ENCODE measurements around the gene YDJC. TPM values are rescaled to one million over a fixed set of nuclear protein-coding genes. Genes with fewer than 3 reads are reported as not detected.

YDJC gene
- total and polyA plus RNA-seq, 2 of the 13 experiments (the other 11 are each of a cell fraction or from before 2014, with no cell fraction given): 15.3 to 32.0 TPM

DNA sequence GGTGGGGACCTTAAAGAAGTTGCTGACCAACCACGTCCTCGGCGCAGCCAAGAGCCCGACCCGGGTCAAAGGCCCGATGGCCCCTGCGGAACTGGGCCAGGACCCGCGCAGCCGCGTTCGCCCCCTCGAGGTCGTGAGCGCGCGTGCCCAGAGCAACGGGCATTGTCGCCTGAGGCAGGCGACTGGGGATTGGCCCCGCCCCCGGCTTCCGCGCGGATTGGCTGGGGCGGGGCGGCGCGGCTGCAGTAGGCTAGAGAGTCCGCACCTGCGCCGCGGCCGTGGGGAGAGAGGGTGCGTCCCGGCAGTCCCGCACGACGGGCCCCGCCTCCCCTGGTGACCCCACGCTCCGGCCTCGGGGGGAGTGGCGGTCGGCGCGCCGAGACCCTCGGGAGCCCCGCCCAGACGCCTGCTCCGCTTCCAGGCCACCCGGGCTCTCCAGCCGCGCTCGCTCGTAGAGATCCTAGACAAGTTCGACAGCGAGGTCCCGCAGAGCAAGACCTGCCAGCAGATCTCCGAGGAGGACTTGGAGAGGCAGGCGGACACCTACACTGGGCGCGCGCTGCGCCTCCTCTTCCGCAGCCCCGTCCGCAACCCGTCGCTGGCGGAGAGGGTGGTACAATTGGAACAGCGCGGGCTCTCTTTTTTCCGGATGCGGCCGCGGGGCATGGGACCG is 27.7 kb upstream of the YDJC start (continued):
- TF ChIP-seq, protein P1, sequence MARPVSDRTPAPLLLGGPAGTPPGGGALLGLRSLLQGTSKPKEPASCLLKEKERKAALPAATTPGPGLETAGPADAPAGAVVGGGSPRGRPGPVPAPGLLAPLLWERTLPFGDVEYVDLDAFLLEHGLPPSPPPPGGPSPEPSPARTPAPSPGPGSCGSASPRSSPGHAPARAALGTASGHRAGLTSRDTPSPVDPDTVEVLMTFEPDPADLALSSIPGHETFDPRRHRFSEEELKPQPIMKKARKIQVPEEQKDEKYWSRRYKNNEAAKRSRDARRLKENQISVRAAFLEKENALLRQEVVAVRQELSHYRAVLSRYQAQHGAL (CRISPR knock-in tag; IDR thresholded peaks at IDR 0.05; ENCODE audit: not compliant biosample characterization): no peak
- TF ChIP-seq MAFF (IDR thresholded peaks at IDR 0.05; ENCODE audit: low read depth, low read length) (no peak), ATF1 (CRISPR knock-in tag; IDR thresholded peaks at IDR 0.05) (no peak), RNF2 (conservative IDR thresholded peaks at IDR 0.05; ENCODE audit: low read depth) (no peak), NONO (IDR thresholded peaks at IDR 0.05) (no peak), NONO (CRISPR knock-in tag; conservative IDR thresholded peaks at IDR 0.05) (peak; percentile 76), ATM (IDR thresholded peaks at IDR 0.05; ENCODE audit: borderline replicate concordance) (no peak), POLR2AphosphoS2 (IDR thresholded peaks at IDR 0.05; ENCODE audit: low read depth, low read length) (no peak), TCF7 (IDR thresholded peaks at IDR 0.05; ENCODE audit: low read depth) (no peak), NFE2 (CRISPR knock-in tag; IDR thresholded peaks at IDR 0.05) (no peak), ZNF460 (CRISPR knock-in tag; IDR thresholded peaks at IDR 0.05; ENCODE audit: borderline replicate concordance) (no peak), ZBTB42 (CRISPR knock-in tag; IDR thresholded peaks at IDR 0.05) (0 out of 2 replicates have a peak, but pooled peaks have one; percentile 53), SP4 (CRISPR knock-in tag; IDR thresholded peaks at IDR 0.05) (peak; percentile 68; the same call in 1 of the 2 replicates), ZNF3 (CRISPR knock-in tag; IDR thresholded peaks at IDR 0.05) (no peak), ZNF232 (CRISPR knock-in tag; IDR thresholded peaks at IDR 0.05; ENCODE audit: borderline replicate concordance) (no peak), ZNF501 (CRISPR knock-in tag; IDR thresholded peaks at IDR 0.05) (peak; percentile 74; the same call in 1 of the 2 replicates), ZNF660 (CRISPR knock-in tag; IDR thresholded peaks at IDR 0.05; ENCODE audit: borderline replicate concordance, low read depth) (no peak), ZFP36L2 (CRISPR knock-in tag; IDR thresholded peaks at IDR 0.05) (no peak), ISL2 (CRISPR knock-in tag; IDR thresholded peaks at IDR 0.05) (no peak), ZFP1 (CRISPR knock-in tag; IDR thresholded peaks at IDR 0.05) (no peak; the same call in 1 of the 2 replicates), NR1H2 (CRISPR knock-in tag; IDR thresholded peaks at IDR 0.05; ENCODE audit: borderline replicate concordance, low read depth) (no peak), ZKSCAN1 (IDR thresholded peaks at IDR 0.05; ENCODE audit: low read length) (no peak), SP1 (IDR thresholded peaks at IDR 0.05) (no peak), SP1 (CRISPR knock-in tag; IDR thresholded peaks at IDR 0.05) (peak; percentile 34; the same call in 1 of the 2 replicates), NPAS2 (CRISPR knock-in tag; IDR thresholded peaks at IDR 0.05; ENCODE audit: borderline replicate concordance) (no peak), ZNF335 (CRISPR knock-in tag; IDR thresholded peaks at IDR 0.05) (no peak)
- TF ChIP-seq, protein P2, sequence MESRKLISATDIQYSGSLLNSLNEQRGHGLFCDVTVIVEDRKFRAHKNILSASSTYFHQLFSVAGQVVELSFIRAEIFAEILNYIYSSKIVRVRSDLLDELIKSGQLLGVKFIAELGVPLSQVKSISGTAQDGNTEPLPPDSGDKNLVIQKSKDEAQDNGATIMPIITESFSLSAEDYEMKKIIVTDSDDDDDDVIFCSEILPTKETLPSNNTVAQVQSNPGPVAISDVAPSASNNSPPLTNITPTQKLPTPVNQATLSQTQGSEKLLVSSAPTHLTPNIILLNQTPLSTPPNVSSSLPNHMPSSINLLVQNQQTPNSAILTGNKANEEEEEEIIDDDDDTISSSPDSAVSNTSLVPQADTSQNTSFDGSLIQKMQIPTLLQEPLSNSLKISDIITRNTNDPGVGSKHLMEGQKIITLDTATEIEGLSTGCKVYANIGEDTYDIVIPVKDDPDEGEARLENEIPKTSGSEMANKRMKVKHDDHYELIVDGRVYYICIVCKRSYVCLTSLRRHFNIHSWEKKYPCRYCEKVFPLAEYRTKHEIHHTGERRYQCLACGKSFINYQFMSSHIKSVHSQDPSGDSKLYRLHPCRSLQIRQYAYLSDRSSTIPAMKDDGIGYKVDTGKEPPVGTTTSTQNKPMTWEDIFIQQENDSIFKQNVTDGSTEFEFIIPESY (CRISPR knock-in tag; IDR thresholded peaks at IDR 0.05): no peak
- TF ChIP-seq, protein P3, sequence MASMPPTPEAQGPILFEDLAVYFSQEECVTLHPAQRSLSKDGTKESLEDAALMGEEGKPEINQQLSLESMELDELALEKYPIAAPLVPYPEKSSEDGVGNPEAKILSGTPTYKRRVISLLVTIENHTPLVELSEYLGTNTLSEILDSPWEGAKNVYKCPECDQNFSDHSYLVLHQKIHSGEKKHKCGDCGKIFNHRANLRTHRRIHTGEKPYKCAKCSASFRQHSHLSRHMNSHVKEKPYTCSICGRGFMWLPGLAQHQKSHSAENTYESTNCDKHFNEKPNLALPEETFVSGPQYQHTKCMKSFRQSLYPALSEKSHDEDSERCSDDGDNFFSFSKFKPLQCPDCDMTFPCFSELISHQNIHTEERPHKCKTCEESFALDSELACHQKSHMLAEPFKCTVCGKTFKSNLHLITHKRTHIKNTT (CRISPR knock-in tag; IDR thresholded peaks at IDR 0.05): no peak
- TF ChIP-seq, protein P4, sequence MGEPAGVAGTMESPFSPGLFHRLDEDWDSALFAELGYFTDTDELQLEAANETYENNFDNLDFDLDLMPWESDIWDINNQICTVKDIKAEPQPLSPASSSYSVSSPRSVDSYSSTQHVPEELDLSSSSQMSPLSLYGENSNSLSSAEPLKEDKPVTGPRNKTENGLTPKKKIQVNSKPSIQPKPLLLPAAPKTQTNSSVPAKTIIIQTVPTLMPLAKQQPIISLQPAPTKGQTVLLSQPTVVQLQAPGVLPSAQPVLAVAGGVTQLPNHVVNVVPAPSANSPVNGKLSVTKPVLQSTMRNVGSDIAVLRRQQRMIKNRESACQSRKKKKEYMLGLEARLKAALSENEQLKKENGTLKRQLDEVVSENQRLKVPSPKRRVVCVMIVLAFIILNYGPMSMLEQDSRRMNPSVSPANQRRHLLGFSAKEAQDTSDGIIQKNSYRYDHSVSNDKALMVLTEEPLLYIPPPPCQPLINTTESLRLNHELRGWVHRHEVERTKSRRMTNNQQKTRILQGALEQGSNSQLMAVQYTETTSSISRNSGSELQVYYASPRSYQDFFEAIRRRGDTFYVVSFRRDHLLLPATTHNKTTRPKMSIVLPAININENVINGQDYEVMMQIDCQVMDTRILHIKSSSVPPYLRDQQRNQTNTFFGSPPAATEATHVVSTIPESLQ (CRISPR knock-in tag; conservative IDR thresholded peaks at IDR 0.05): no peak
